OCI-LY1 (cell line): ENCODE measurements around the gene ABRAXAS1.

Experiments
- H2AFZ ChIP-seq: fragments of 200-600 bp; sonication (generic), shearing (Covaris generic); 2 replicates; pipeline ENCODE4 v1.6.0; 2014; ENCODE audit warnings: antibody characterized with exemption, mild to moderate bottlenecking, low read length
- H3F3A ChIP-seq: fragments of 200-600 bp; sonication (generic), shearing (Covaris generic); 2 replicates; pipeline ENCODE4 v1.6.0; 2014; ENCODE audit warnings: mild to moderate bottlenecking, antibody characterized with exemption, low read length, moderate library complexity; ENCODE audit not compliant: insufficient read depth
- H3K27ac ChIP-seq: fragments of 200-600 bp; sonication (generic); 2 replicates; pipeline ENCODE4 v1.5.1; 2014; ENCODE audit warnings: low read length, mixed run types, mild to moderate bottlenecking, low read depth; ENCODE audit not compliant: poor library complexity, severe bottlenecking
- H3K27me3 ChIP-seq: fragments of 200-600 bp; sonication (generic); 2 replicates; pipeline ENCODE4 v1.6.0; 2014; ENCODE audit warnings: antibody characterized with exemption, mild to moderate bottlenecking, low read length, moderate library complexity; ENCODE audit not compliant: insufficient read depth
- H3K36me3 ChIP-seq: fragments of 200-600 bp; sonication (generic); 2 replicates; pipeline ENCODE4 v1.6.1; 2014; ENCODE audit warnings: mild to moderate bottlenecking, antibody characterized with exemption, low read length, moderate library complexity, mixed read lengths; ENCODE audit not compliant: insufficient read depth
- H3K4me1 ChIP-seq: fragments of 200-600 bp; sonication (generic); 2 replicates; pipeline ENCODE4 v1.5.1; 2014; ENCODE audit warnings: mild to moderate bottlenecking, low read length, moderate library complexity; ENCODE audit not compliant: insufficient read depth, severe bottlenecking
- H3K4me2 ChIP-seq: fragments of 200-600 bp; sonication (generic), shearing (Covaris generic); 2 replicates; pipeline ENCODE4 v1.6.1; 2014; ENCODE audit warnings: low read length
- H3K4me3 ChIP-seq: fragments of 200-600 bp; sonication (generic); 2 replicates; pipeline ENCODE4 v1.5.1; 2014; ENCODE audit warnings: low read length, low read depth, mild to moderate bottlenecking, mixed read lengths; ENCODE audit not compliant: poor library complexity, severe bottlenecking
- H3K79me2 ChIP-seq: fragments of 200-600 bp; shearing (Covaris generic); 2 replicates; pipeline ENCODE4 v1.6.1; 2016; ENCODE audit warnings: mixed run types, low read length, mixed read lengths; ENCODE audit not compliant: insufficient read depth
- H3K9ac ChIP-seq: fragments of 200-600 bp; sonication (generic), shearing (Covaris generic); 2 replicates; pipeline ENCODE4 v1.6.1; 2014; ENCODE audit warnings: mild to moderate bottlenecking, low read length, mixed read lengths
- H3K9me2 ChIP-seq: fragments of 200-600 bp; sonication (generic), shearing (Covaris generic); 2 replicates; pipeline ENCODE4 v1.6.1; 2014; ENCODE audit warnings: low read depth, mild to moderate bottlenecking, low read length, mixed read lengths
- H3K9me3 ChIP-seq: fragments of 200-600 bp; shearing (Covaris generic); 2 replicates; pipeline ENCODE4 v1.6.1; 2014; ENCODE audit warnings: low read length, mixed read lengths
- H4K20me1 ChIP-seq: fragments of 200-600 bp; sonication (generic), shearing (Covaris generic); 2 replicates; pipeline ENCODE4 v1.6.0; 2016; ENCODE audit warnings: mild to moderate bottlenecking, low read length; ENCODE audit not compliant: insufficient read depth
- CTCF ChIP-seq: fragments of 200-600 bp; sonication (generic), shearing (Covaris generic); IDR thresholded peaks from 2 replicates; pipeline ENCODE4 v1.5.1; 2017; ENCODE audit warnings: mild to moderate bottlenecking, antibody characterized with exemption, low read length, moderate library complexity, mixed read lengths
- EZH2 ChIP-seq: fragments of 200-600 bp; sonication (generic), shearing (Covaris generic); IDR thresholded peaks from 2 replicates; pipeline ENCODE4 v1.8.0; 2017; ENCODE audit warnings: borderline replicate concordance, mixed run types, mild to moderate bottlenecking, antibody characterized with exemption, low read length, moderate library complexity, mixed read lengths

The ABRAXAS1 gene

DNA sequence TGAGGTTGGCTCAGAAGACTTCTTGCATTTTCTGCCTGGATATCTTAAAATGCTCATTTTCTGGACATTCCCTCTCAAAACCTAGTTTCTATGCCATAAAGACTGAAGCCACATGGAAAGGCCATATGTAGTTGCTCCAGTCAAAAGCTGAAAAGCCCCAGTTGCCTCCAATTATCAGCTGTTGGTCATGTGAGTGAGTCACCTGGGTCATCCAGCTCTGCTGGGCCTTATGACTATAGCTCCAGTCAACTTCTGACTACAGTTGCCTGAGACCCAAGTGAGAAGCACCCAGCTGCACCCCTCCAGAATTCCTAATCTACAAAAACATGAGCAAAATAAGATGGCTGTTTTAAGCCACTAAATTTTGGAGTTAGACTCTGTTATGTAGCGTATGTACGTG lies 71.2 kb downstream of the ABRAXAS1 start:
- Histone ChIP-seq H2AFZ (no peak overlapping the region), H3K9me3 (no peaks in the 10 kb centered on the region), H3K27me3 (no peaks in the 10 kb centered on the region), H4K20me1 (no peaks in the 10 kb centered on the region), H3K9me2 (no peaks in the 10 kb centered on the region), H3K4me2 (no peak overlapping the region), H3K4me3 (no peak overlapping the region), H3K4me1 (no peaks in the 10 kb centered on the region), H3K79me2 (no peaks in the 10 kb centered on the region), H3K9ac (no peak overlapping the region), H3K27ac (no peak overlapping the region), H3K36me3 (peaks cover 40% of the 10 kb centered on the region; the same call in 1 of the 2 replicates), H3F3A (no peaks in the 10 kb centered on the region)
- TF ChIP-seq EZH2 (no peak), CTCF (no peak)
